ENCODE data around the gene EFCAB8.

EFCAB8 gene

DNA sequence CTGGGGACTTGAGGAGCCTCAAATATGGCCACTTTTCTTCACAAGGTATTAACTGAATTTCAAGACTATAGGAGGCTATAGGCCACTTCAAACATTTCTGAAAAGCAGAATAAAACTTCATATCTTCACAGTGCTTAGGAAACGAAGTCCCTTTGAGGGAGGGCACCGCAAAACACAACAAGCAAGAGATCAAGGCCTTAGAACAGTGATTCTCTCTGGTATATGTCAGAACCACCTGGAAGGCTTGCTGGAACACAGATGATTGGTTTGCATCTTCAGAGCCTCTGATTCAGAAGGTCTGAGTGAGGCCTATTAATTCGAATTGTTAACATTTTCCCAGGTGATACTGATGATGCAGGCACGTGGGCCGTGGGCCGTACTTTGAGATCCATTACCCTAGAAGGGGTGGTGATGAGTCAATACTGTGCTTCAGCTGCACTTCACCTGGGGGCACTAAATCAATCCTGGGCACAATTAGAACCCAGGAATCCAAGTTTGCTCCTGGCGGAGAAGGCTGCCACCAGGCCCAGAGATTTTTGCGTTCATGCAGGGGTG, 134.8 kb downstream of the EFCAB8 start:
- Histone ChIP-seq H3K4me1 (ENCODE audit: control insufficient read depth, insufficient read depth, low read length) (no peaks in the 10 kb centered on the region), H3K36me3 (ENCODE audit: control insufficient read depth, insufficient read depth, low read length) (no peaks in the 10 kb centered on the region), H3K9ac (ENCODE audit: low read length) (no peak overlapping the region), H3K4me3 (ENCODE audit: low read length) (no peak overlapping the region), H3K27me3 (ENCODE audit: control insufficient read depth, insufficient read depth, low read length) (peaks cover 3% of the 10 kb centered on the region), H3K9me3 (ENCODE audit: control insufficient read depth, low read length) (no peaks in the 10 kb centered on the region)

- Histone ChIP-seq H3K27me3 (ENCODE audit: control insufficient read depth, insufficient read depth, low read length) (no peaks in the 10 kb centered on the region), H3K4me1 (ENCODE audit: control insufficient read depth, insufficient read depth, low read length) (no peaks in the 10 kb centered on the region), H3K36me3 (ENCODE audit: control insufficient read depth, insufficient read depth, low read length) (no peaks in the 10 kb centered on the region), H3K9ac (ENCODE audit: low read length) (no peak overlapping the region), H3K9me3 (ENCODE audit: control insufficient read depth, low read length) (no peaks in the 10 kb centered on the region), H3K4me3 (ENCODE audit: low read length) (no peak overlapping the region)
These were observed 137.1 kb downstream of the EFCAB8 start for GRCh38 chr20:32995802-32996201.

- Histone ChIP-seq H3K27me3 (ENCODE audit: control insufficient read depth, insufficient read depth, low read length) (no peaks in the 10 kb centered on the region), H3K4me1 (ENCODE audit: control insufficient read depth, insufficient read depth, low read length) (no peaks in the 10 kb centered on the region), H3K9ac (ENCODE audit: low read length) (no peak overlapping the region), H3K36me3 (ENCODE audit: control insufficient read depth, insufficient read depth, low read length) (no peaks in the 10 kb centered on the region), H3K4me3 (ENCODE audit: low read length) (no peak overlapping the region), H3K9me3 (ENCODE audit: control insufficient read depth, low read length) (no peaks in the 10 kb centered on the region)
These were observed 138.7 kb downstream of the EFCAB8 start for GRCh38 chr20:32997431-32997830.

DNA sequence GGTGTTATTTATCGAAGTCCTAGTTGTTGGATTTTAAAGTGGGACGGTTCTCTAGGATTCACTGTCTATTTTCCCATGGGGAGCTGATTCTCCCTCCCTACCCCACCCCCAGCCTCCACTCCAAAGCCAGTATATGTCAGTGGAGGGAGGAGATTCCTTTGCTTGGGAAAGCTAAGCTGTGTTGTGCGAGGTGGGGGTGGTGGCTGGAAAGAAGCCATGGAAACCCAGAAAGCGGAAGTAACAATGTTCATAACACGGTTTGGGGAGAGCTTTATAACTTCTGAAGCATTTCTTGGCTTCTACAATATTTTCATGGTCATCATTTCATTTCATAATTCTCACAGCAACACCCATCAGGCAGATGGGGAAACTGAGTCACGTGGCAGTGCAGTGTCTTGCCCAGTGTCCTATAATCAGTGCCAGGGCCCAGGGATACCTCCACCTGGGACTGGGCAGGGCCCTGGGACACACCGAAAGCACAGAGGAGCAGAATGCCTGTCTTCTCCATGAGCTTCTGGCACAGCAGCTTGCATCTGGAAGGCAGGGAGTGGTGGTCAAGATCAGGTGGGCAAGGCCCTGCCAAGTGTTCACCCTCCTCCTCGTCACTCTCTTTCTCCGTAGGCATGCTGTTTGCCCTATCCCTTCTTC, 141.0 kb downstream of the EFCAB8 start:
- Histone ChIP-seq H3K9me3 (ENCODE audit: control insufficient read depth, low read length) (no peaks in the 10 kb centered on the region), H3K4me3 (ENCODE audit: low read length) (no peak overlapping the region), H3K27me3 (ENCODE audit: control insufficient read depth, insufficient read depth, low read length) (no peaks in the 10 kb centered on the region), H3K9ac (ENCODE audit: low read length) (no peak overlapping the region), H3K36me3 (ENCODE audit: control insufficient read depth, insufficient read depth, low read length) (no peaks in the 10 kb centered on the region), H3K4me1 (ENCODE audit: control insufficient read depth, insufficient read depth, low read length) (no peaks in the 10 kb centered on the region)

DNA sequence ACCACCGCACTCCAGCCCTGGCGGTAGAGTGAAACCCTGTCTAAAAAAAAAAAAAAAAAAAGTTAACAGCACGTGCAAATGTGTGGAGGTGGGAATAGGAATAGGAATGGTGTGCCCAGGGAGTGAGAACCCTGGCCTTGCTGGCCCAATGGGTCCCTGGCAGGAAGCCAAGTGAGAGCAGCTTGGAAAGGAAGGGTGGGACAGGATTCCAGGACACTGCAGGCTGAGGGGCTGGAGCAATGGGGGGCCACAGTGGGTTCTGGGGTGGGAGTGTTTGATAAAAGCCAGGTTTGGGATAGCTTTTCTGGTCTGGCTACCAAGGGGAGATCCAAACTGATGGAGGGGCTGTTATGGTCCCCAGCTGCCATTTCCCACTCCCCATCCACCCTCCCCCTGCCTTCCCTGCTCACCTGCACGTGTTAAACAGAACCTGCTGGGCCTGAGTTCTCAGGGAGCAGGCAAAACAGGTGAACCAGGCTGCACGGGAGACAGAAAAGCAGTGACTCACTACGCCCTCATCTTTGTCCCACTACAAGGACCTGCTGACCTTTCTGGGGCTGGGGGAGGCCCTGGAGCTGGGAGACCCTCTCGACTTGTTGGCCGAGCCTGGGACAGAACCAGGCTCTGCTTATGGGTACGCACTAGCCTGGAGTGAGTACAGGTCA, 142.2 kb downstream of the EFCAB8 start:
- Histone ChIP-seq H3K4me1 (ENCODE audit: control insufficient read depth, insufficient read depth, low read length) (no peaks in the 10 kb centered on the region), H3K36me3 (ENCODE audit: control insufficient read depth, insufficient read depth, low read length) (no peaks in the 10 kb centered on the region), H3K9me3 (ENCODE audit: control insufficient read depth, low read length) (no peaks in the 10 kb centered on the region), H3K9ac (ENCODE audit: low read length) (no peak overlapping the region), H3K4me3 (ENCODE audit: low read length) (no peak overlapping the region), H3K27me3 (ENCODE audit: control insufficient read depth, insufficient read depth, low read length) (no peaks in the 10 kb centered on the region)

GRCh38 chr20:33002087-33002808, 143.5 kb downstream of the EFCAB8 start:
- H3K4me1 ChIP-seq (ENCODE audit: control insufficient read depth, insufficient read depth, low read length), result no peaks in the 10 kb centered on the region
- no peak overlapping the region for H3K4me3 ChIP-seq (ENCODE audit: low read length)
- H3K9ac ChIP-seq (ENCODE audit: low read length), result no peak overlapping the region
- H3K9me3 ChIP-seq (ENCODE audit: control insufficient read depth, low read length), result no peaks in the 10 kb centered on the region
- no peaks in the 10 kb centered on the region for H3K36me3 ChIP-seq (ENCODE audit: control insufficient read depth, insufficient read depth, low read length)
- no peaks in the 10 kb centered on the region for H3K27me3 ChIP-seq (ENCODE audit: control insufficient read depth, insufficient read depth, low read length)

DNA sequence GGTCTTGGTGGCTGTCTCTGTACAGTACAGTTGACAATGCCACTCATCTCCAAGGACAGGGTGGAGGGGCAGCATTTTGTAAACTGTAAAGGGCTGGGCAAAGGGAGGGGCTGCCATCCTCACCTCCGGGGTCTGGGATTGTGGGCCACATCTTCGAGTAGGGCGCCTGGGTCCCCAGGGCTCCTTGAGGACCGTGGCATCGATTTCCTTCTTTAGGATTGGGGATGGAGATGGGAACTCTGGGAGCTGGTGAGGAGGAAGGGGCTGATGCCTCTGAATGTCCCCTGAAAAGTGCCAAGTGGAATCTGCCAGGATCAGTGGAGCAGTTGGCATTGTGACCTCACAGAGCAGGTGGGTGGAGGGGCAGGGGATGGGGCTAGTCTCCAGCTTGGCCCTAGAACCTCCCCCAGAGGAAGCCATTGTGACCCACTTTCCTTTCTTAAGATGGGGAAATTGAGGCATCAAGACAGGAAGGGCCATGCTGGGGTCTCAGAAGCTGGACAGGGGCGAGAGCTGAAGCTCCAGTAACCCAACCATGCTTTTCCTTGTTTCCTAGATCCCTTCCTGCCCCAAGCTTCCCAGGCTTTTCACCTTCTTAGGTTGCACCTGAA, 145.5 kb downstream of the EFCAB8 start, which contains the start of gene SUN5:
Gene SUN5 (minus strand): TSS at position 293 of the 611 bp plus-strand sequence. CDS start 93 bp downstream, at position 200.
- Histone ChIP-seq H3K4me3 (ENCODE audit: low read length) (no peak within 1 kb of the TSS), H3K4me1 (ENCODE audit: control insufficient read depth, insufficient read depth, low read length) (no peaks in the 10 kb centered on the region), H3K27me3 (ENCODE audit: control insufficient read depth, insufficient read depth, low read length) (no peaks in the 10 kb centered on the region), H3K9ac (ENCODE audit: low read length) (no peak within 1 kb of the TSS), H3K36me3 (ENCODE audit: control insufficient read depth, insufficient read depth, low read length) (no peaks in the 10 kb centered on the region), H3K9me3 (ENCODE audit: control insufficient read depth, low read length) (no peaks in the 10 kb centered on the region)

DNA sequence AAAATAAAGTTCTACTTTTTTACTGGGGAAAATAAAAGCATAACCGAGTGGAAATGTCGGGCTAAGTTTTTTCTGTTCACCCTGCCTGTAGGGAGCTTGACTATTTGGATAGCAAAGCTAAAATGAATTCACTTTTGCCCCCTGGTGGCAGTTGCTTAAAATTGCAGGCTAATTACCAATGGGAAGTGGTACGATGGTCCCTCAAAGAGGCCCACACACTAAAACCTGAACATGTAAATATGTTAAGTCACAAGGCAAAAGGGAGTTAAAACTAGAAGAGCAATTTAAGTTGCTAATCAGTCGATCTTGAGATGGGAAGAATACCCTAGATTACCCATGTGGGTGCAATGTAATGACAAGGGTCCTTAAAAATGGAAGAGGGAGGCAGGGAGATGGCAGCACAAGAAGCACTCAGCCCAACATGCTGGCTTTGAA, 146.4 kb downstream of the EFCAB8 start:
- Histone ChIP-seq H3K4me1 (ENCODE audit: control insufficient read depth, insufficient read depth, low read length) (no peaks in the 10 kb centered on the region), H3K27me3 (ENCODE audit: control insufficient read depth, insufficient read depth, low read length) (no peaks in the 10 kb centered on the region), H3K36me3 (ENCODE audit: control insufficient read depth, insufficient read depth, low read length) (no peaks in the 10 kb centered on the region), H3K9me3 (ENCODE audit: control insufficient read depth, low read length) (no peaks in the 10 kb centered on the region), H3K9ac (ENCODE audit: low read length) (no peak overlapping the region), H3K4me3 (ENCODE audit: low read length) (no peak overlapping the region)

DNA sequence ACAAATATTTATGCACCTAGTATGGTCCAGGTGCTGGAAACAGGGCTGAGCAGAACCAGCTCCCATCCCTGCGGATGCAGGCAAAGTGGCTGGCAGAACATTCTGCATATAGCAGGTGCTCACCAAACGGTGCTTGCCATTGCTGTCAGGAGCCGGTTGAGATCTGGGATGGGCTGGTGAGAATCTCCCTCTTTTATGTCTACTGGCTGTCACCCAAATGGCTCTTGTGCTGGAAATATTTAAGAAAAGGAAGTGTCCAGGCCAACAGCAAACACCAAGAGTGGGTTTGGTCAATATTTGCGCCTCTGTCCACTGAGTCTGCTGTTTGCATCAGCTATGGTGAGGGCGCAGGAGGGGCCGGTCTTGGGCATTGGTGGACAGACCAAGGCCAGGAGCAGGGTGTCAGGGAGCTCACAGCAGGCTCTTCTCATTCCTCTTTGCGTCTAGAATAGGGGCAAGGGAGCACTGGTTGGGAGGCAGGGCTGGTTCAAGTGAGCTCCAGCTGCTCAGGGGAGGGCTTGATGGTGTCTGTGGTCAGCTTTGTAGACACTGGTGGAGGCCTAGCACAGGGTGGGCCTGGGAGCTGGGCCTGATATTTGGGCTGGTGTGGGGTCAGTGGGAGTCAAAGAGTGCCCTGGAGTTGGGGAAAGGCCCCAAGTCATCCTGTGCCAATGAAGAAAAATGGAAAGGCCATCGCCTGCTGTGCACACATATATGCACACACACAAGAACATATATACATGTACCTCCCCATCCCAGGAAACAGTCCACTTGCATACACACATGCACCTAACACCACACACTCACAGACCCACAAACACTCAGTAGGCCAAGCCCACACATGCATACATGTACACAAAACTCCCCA, 147.4 kb downstream of the EFCAB8 start:
- no peaks in the 10 kb centered on the region for H3K4me1 ChIP-seq (ENCODE audit: control insufficient read depth, insufficient read depth, low read length)
- no peak overlapping the region for H3K9ac ChIP-seq (ENCODE audit: low read length)
- H3K9me3 ChIP-seq (ENCODE audit: control insufficient read depth, low read length), result no peaks in the 10 kb centered on the region
- H3K36me3 ChIP-seq (ENCODE audit: control insufficient read depth, insufficient read depth, low read length), result no peaks in the 10 kb centered on the region
- no peaks in the 10 kb centered on the region for H3K27me3 ChIP-seq (ENCODE audit: control insufficient read depth, insufficient read depth, low read length)
- H3K4me3 ChIP-seq (ENCODE audit: low read length), result no peak overlapping the region

DNA sequence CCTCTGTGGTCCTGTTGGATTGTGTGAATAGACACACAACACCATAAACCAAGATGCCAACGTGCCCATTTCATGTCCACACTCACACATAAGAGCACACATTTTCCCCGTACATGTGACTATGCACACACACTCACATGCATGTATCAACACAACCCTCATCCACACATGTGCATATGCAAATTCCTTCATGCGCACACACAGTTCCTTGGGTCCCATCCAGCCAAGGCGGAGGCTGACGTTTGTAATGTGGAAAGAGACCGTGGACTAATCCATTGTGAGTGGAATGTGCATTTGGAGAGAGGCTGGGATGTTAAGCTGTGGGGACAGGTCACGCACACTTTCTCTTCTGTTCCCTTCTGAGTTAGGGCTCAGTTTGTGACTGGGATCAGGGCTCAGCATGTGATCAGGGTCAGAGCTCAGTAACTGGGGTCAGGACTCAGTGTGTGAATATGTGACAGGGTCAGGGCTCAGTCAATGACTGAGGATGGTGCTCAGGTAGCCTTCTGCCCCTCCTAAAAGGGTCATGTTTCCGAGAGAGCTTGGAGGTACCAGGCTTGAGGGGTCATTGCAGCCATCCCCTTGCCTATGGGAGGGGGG, 148.2 kb downstream of the EFCAB8 start:
- Histone ChIP-seq H3K27me3 (ENCODE audit: control insufficient read depth, insufficient read depth, low read length) (no peaks in the 10 kb centered on the region), H3K9ac (ENCODE audit: low read length) (no peak overlapping the region), H3K9me3 (ENCODE audit: control insufficient read depth, low read length) (no peaks in the 10 kb centered on the region), H3K4me3 (ENCODE audit: low read length) (no peak overlapping the region), H3K4me1 (ENCODE audit: control insufficient read depth, insufficient read depth, low read length) (no peaks in the 10 kb centered on the region), H3K36me3 (ENCODE audit: control insufficient read depth, insufficient read depth, low read length) (no peaks in the 10 kb centered on the region)
